K562 (cell line): ENCODE results near the gene GBA3.

Experiments
- BRF1 ChIP-seq: IDR thresholded peaks from 3 replicates; pipeline ENCODE4 v1.6.1; 2011; ENCODE audit warnings: borderline replicate concordance, mild to moderate bottlenecking; ENCODE audit not compliant: insufficient read length; ENCODE audit errors: extremely low read depth
- CEBPB ChIP-seq: fragments of 450-650 bp; IDR thresholded peaks from 2 replicates; pipeline ENCODE4 v1.6.1; 2016; ENCODE audit warnings: missing genetic modification characterization, missing compliant biosample characterization
- EP300 ChIP-seq: IDR thresholded peaks from 2 replicates; pipeline ENCODE4 v1.6.1; 2012; ENCODE audit warnings: low read length, improper control_type of control experiment
- EZH2 ChIP-seq: IDR thresholded peaks from 2 replicates; pipeline ENCODE4 v1.6.1; 2012; ENCODE audit warnings: low read depth, mild to moderate bottlenecking, inconsistent platforms, low read length, borderline replicate concordance
- HDAC2 ChIP-seq: fragments of 450-650 bp; IDR thresholded peaks from 2 replicates; pipeline ENCODE4 v1.6.1; 2016; ENCODE audit warnings: mild to moderate bottlenecking
- MAFK ChIP-seq: IDR thresholded peaks from 2 replicates; pipeline ENCODE4 v1.6.1; 2011; ENCODE audit warnings: low read length, improper control_type of control experiment
- NFYB ChIP-seq: IDR thresholded peaks from 2 replicates; pipeline ENCODE4 v1.6.1; 2011; ENCODE audit warnings: mild to moderate bottlenecking, moderate library complexity; ENCODE audit not compliant: insufficient read length; ENCODE audit errors: extremely low read depth
- PHF20 ChIP-seq: fragments of 450-650 bp; IDR thresholded peaks from 2 replicates; pipeline ENCODE4 v1.6.1; 2018; ENCODE audit not compliant: partially characterized antibody
- SAFB ChIP-seq: fragments of 200-400 bp; formaldehyde crosslinking; IDR thresholded peaks from 2 replicates; pipeline ENCODE4 v1.6.1; 2017; ENCODE audit warnings: low read depth, low read length, borderline replicate concordance
- ZBTB33 ChIP-seq: sonication (generic); formaldehyde crosslinking; IDR thresholded peaks from 2 replicates; pipeline ENCODE4 v1.8.1; 2023; ENCODE audit warnings: mild to moderate bottlenecking, missing genetic modification reagents
- ZNF3 ChIP-seq: fragments of 250-450 bp; sonication (Bioruptor Pico); IDR thresholded peaks from 2 replicates; pipeline ENCODE4 v1.5.0; 2021; ENCODE audit warnings: mild to moderate bottlenecking, moderate library complexity
- ZNF449 ChIP-seq: fragments of 250-450 bp; sonication (Bioruptor Pico); IDR thresholded peaks from 2 replicates; pipeline ENCODE4 v1.8.0; 2022; ENCODE audit warnings: moderate library complexity, mild to moderate bottlenecking, inconsistent platforms

GRCh38 chr4:22743290-22743689 is 50.6 kb downstream of the GBA3 start:
- TF ChIP-seq NFYB (no peak), MAFK (no peak), SAFB (no peak), ZNF449 (CRISPR knock-in tag) (no peak), CEBPB (tag) (no peak), EZH2 (no peak), PHF20 (no peak), ZNF3 (CRISPR knock-in tag) (no peak), EP300 (no peak), BRF1 (no peak), ZBTB33 (CRISPR knock-in tag) (no peak), HDAC2 (no peak)
